Measurements from ENCODE around the gene B3GNT7. TPM values are rescaled to one million over a fixed set of nuclear protein-coding genes. Genes with fewer than 3 reads are reported as not detected.

Gene B3GNT7
- total RNA-seq, 2 experiments from 2014 or later = 0.38 to 0.89 TPM

GRCh38 chr2:231364961-231365810, 30.3 kb upstream of the B3GNT7 start:
- DNase-seq (no peak), ATAC-seq (ENCODE audit: poor library complexity) (no peak)
- Mint-ChIP-seq H3K36me3 (ENCODE audit: low read depth) (no peaks in the 10 kb centered on the region), H3K9me3 (no peaks in the 10 kb centered on the region), H3K27me3 (no peaks in the 10 kb centered on the region), H3K4me1 (ENCODE audit: low read depth) (peaks cover 5% of the 10 kb centered on the region), H3K27ac (no peak overlapping the region), H3K4me3 (no peak overlapping the region)
- ChIA-PET CTCF (no interaction called here), POLR2A (no interaction called here)
- Histone ChIP-seq H3K4me1 (ENCODE audit: insufficient read depth, low read length) (peaks cover 13% of the 10 kb centered on the region), H3K4me3 (ENCODE audit: low read length) (no peak overlapping the region), H3K27me3 (ENCODE audit: control insufficient read depth in 1 of 2, insufficient read depth in 2 of 2, low read length in 2 of 2) (no peaks in the 10 kb centered on the region), H3K36me3 (ENCODE audit: insufficient read depth, low read length) (no peaks in the 10 kb centered on the region), H3K9me3 (ENCODE audit: control insufficient read depth in 1 of 2, insufficient read depth in 1 of 2, low read length in 2 of 2) (peaks cover 0 to 5% of the 10 kb centered on the region in 2 experiments), H3K27ac (ENCODE audit: low read depth in 1 of 2, low read length in 2 of 2) (no peak overlapping the region)
- TF ChIP-seq CTCF (IDR thresholded peaks at IDR 0.05) = no peak
- intact Hi-C loops (cut with DNase I, micrococcal nuclease) = no loop called here

- ATAC-seq (ENCODE audit: poor library complexity) = no peak
Observed at GRCh38 chr2:231367178-231367577, 28.3 kb upstream of the B3GNT7 start.

GRCh38 chr2:231369580-231370428, 25.7 kb upstream of the B3GNT7 start:
- no peak for DNase-seq
- Mint-ChIP-seq H3K36me3 (ENCODE audit: low read depth) (no peaks in the 10 kb centered on the region), H3K4me1 (ENCODE audit: low read depth) (no peaks in the 10 kb centered on the region), H3K4me3 (no peak overlapping the region), H3K27ac (no peak overlapping the region), H3K27me3 (no peaks in the 10 kb centered on the region), H3K9me3 (no peaks in the 10 kb centered on the region)
- CTCF ChIA-PET = no interaction called here
- no peak for TF ChIP-seq CTCF (IDR thresholded peaks at IDR 0.05)
- Histone ChIP-seq H3K27me3 (ENCODE audit: control insufficient read depth in 1 of 2, insufficient read depth in 2 of 2, low read length in 2 of 2) (no peaks in the 10 kb centered on the region), H3K4me3 (ENCODE audit: low read length) (no peak overlapping the region), H3K4me1 (ENCODE audit: insufficient read depth, low read length) (no peaks in the 10 kb centered on the region), H3K9me3 (ENCODE audit: control insufficient read depth in 1 of 2, insufficient read depth in 1 of 2, low read length in 2 of 2) (no peaks in the 10 kb centered on the region), H3K27ac (ENCODE audit: low read depth in 1 of 2, low read length in 2 of 2) (no peak overlapping the region), H3K36me3 (ENCODE audit: insufficient read depth, low read length) (no peaks in the 10 kb centered on the region)
- POLR2A ChIA-PET = no interaction called here
- intact Hi-C loops (cut with DNase I, micrococcal nuclease) = no loop called here
- ATAC-seq (ENCODE audit: poor library complexity) = no peak

More at GRCh38 chr2:231367178-231367577, 28.3 kb upstream of the B3GNT7 start:
- POLR2A ChIA-PET = no interaction called here
- no peak for TF ChIP-seq CTCF (IDR thresholded peaks at IDR 0.05)
- no peak for DNase-seq
- H3K27me3 ChIP-seq (ENCODE audit: control insufficient read depth in 1 of 2, insufficient read depth in 2 of 2, low read length in 2 of 2) = no peaks in the 10 kb centered on the region
- Mint-ChIP-seq H3K27me3 (no peaks in the 10 kb centered on the region), H3K4me1 (ENCODE audit: low read depth) (peaks cover 3% of the 10 kb centered on the region), H3K4me3 (no peak overlapping the region), H3K36me3 (ENCODE audit: low read depth) (no peaks in the 10 kb centered on the region), H3K27ac (no peak overlapping the region), H3K9me3 (no peaks in the 10 kb centered on the region)
- peaks cover 6% of the 10 kb centered on the region for H3K4me1 ChIP-seq (ENCODE audit: insufficient read depth, low read length)
- H3K27ac ChIP-seq (ENCODE audit: low read depth in 1 of 2, low read length in 2 of 2) = no peak overlapping the region
- H3K4me3 ChIP-seq (ENCODE audit: low read length) = no peak overlapping the region
- no peaks in the 10 kb centered on the region for H3K36me3 ChIP-seq (ENCODE audit: insufficient read depth, low read length)
- CTCF ChIA-PET = no interaction called here
- intact Hi-C loops (cut with DNase I, micrococcal nuclease) = no loop called here
- no peaks in the 10 kb centered on the region for H3K9me3 ChIP-seq (ENCODE audit: control insufficient read depth in 1 of 2, insufficient read depth in 1 of 2, low read length in 2 of 2)

Measured in CD4-positive, alpha-beta T cell (primary cell).